ENCODE results near the gene OTX1. TPM values are rescaled to one million over a fixed set of nuclear protein-coding genes. Genes with fewer than 3 reads are reported as not detected.

The OTX1 gene
- total RNA-seq, 4 donors from 2014 or later = not detected

DNA sequence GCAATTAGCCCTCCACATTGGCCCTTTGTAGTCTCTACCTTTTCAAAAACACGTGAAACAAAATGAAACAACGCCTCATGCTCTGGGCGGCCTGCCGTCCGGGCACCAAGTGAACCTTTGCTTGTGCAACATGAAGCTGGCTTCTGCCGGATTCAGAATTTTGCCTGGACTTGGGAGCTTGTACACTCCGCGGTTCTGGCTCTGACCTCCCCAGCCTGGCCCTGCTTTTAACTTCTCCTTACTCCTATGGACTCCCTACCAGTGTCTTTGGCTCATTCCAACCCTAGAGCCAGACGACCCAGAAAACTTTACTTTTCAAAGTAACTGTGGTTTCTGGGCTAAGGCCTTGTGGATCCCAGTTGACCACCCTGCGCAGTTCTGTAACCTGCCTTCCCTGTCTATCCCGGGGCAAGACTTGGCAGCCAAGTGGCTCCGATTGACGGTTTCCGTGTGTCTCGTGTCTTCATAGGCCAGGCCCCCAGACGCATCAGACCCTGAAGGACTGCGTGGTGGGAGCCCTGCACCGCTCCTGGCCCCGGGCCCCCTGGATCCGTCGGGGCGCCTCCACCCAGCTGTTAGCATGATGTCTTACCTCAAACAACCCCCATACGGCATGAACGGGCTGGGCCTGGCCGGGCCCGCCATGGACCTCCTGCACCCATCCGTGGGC, 1.9 kb downstream of the OTX1 start:
- Histone ChIP-seq H3K27ac (no peak overlapping the region), H3K4me1 (peaks cover 0 to 16% of the 10 kb centered on the region in 2 donors), H3K9me3 (no peaks in the 10 kb centered on the region), H3K27me3 (peaks cover 45 to 67% of the 10 kb centered on the region in 2 donors), H3K36me3 (no peaks in the 10 kb centered on the region), H3K4me3 (no peak overlapping the region)
- DNase-seq = no peak
- TF ChIP-seq, protein P1, sequence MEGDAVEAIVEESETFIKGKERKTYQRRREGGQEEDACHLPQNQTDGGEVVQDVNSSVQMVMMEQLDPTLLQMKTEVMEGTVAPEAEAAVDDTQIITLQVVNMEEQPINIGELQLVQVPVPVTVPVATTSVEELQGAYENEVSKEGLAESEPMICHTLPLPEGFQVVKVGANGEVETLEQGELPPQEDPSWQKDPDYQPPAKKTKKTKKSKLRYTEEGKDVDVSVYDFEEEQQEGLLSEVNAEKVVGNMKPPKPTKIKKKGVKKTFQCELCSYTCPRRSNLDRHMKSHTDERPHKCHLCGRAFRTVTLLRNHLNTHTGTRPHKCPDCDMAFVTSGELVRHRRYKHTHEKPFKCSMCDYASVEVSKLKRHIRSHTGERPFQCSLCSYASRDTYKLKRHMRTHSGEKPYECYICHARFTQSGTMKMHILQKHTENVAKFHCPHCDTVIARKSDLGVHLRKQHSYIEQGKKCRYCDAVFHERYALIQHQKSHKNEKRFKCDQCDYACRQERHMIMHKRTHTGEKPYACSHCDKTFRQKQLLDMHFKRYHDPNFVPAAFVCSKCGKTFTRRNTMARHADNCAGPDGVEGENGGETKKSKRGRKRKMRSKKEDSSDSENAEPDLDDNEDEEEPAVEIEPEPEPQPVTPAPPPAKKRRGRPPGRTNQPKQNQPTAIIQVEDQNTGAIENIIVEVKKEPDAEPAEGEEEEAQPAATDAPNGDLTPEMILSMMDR (IDR thresholded peaks at IDR 0.05) = no peak
- TF ChIP-seq POLR2A (IDR thresholded peaks at IDR 0.05) = no peak
- intact Hi-C loops (cut with DNase I; ENCODE audit: low total_unique reads) = no loop called here

DNA sequence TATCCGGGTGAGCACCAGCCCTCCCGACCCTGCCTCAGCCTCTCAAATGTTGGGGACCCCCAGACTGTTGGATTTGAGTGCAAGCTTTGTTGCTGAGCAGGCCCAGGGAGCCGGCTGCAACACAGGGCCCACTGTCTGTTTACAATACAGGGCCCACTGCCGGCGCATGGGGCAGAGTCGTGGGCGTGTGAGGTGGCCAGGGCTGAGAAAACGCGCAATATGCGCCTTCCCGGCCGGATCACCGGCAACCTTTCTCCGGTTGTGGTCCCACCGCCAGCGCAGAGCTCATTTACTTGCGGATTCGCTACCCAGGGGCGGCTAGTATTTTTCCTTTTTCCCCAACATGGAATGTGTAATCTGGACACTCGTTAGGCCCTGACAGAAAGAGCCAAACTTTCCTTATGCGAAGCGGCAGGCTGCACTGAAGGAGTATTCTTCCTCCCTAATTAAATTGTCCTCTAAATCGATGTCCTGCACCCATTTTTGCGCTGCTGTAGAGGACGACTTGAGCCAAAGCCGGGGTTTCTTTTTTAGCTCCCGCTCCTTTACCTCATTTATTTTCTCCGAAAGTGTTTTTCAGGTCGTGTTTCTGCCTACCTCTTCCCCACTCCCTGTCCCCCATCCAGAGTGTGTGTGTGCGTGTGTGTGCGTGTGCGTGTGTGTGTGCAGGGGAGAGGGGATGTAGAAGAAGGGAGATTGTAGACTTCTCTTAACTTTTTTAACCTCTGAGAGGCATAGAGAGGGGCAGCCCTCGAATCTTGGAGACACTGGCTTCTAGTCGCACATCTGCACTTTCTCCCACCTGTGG, 2.7 kb downstream of the OTX1 start:
- no peaks in the 10 kb centered on the region for H3K9me3 ChIP-seq
- H3K36me3 ChIP-seq = no peaks in the 10 kb centered on the region
- H3K4me1 ChIP-seq = peaks cover 0 to 19% of the 10 kb centered on the region in 2 donors
- intact Hi-C loops (cut with DNase I; ENCODE audit: low total_unique reads) = no loop called here
- TF ChIP-seq, protein P1 (IDR thresholded peaks at IDR 0.05) = no peak
- TF ChIP-seq POLR2A (IDR thresholded peaks at IDR 0.05) = no peak
- peaks cover 49 to 68% of the 10 kb centered on the region in 2 donors for H3K27me3 ChIP-seq
- no peak for DNase-seq
- H3K4me3 ChIP-seq = no peak overlapping the region
- no peak overlapping the region for H3K27ac ChIP-seq

DNA sequence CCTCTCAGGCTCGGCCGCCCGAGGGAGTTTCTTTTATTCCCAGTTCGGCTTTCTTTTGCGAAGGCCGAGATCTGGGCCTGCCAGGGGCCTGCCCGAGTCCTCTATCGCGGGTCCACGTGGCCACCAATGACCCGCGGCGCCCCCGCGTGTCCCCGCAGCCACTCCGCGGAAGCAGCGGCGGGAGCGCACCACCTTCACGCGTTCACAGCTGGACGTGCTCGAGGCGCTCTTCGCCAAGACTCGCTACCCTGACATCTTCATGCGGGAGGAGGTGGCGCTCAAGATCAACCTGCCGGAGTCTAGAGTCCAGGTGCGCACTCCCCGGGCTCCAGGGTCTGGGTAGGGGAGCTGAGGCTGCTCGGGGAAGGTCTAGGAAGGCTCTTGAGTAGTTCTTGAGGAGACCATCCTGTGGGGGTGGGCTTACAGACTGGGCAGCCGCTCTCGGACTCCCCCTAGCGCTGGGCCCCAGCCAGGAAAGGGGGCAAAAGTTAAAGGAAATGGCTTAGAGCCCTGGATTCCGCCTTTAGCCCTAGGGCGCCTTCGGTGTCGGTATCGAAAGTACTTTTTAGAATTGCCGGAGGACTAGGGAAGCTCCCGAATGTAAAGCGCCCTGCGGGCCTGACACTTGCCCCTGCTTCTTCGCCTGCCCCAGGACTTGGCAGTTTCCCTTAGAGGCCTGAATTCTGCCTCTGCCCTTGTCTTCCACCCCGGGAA, 3.4 kb downstream of the OTX1 start:
- DNase-seq = peak in 1 of 2 donors; percentile 11
- Histone ChIP-seq H3K27ac (no peak overlapping the region), H3K4me1 (peaks cover 0 to 27% of the 10 kb centered on the region in 2 donors), H3K9me3 (no peaks in the 10 kb centered on the region), H3K4me3 (no peak overlapping the region), H3K36me3 (no peaks in the 10 kb centered on the region), H3K27me3 (peaks cover 52 to 68% of the 10 kb centered on the region in 2 donors)
- intact Hi-C loops (cut with DNase I; ENCODE audit: low total_unique reads) = no loop called here
- TF ChIP-seq, protein P1 (IDR thresholded peaks at IDR 0.05) = no peak
- TF ChIP-seq POLR2A (IDR thresholded peaks at IDR 0.05) = no peak

DNA sequence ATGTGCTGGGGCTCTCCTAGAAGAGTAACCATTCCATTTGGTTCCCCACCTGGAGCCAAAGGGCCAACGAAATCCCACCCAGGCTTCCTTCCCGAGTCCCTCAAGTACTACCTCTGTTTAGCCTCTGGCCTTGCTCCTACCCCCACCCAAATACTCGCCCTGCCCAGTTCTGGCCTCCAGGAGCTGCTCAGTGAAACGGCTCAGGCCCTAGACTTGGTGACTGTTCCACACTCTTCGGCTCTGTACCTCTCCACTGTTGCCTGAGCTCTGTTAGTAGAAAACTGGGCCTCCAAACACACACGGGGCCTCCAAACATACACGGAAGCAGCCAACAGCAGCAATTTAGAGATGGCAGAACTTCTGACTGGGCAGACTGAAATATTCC, 4.2 kb downstream of the OTX1 start:
- intact Hi-C loops (cut with DNase I; ENCODE audit: low total_unique reads) = no loop called here
- peaks cover 53 to 66% of the 10 kb centered on the region in 2 donors for H3K27me3 ChIP-seq
- H3K36me3 ChIP-seq = no peaks in the 10 kb centered on the region
- H3K4me3 ChIP-seq = no peak overlapping the region
- H3K9me3 ChIP-seq = no peaks in the 10 kb centered on the region
- TF ChIP-seq, protein P1 (IDR thresholded peaks at IDR 0.05) = no peak
- no peak for TF ChIP-seq POLR2A (IDR thresholded peaks at IDR 0.05)
- peaks cover 0 to 27% of the 10 kb centered on the region in 2 donors for H3K4me1 ChIP-seq
- no peak overlapping the region for H3K27ac ChIP-seq
- no peak for DNase-seq

All from uterus (tissue), 4 donors.